MM.1S (cell line): ENCODE measurements around the gene LSM8.
A peak's percentile ranks its signal among the peaks of the same experiment; 100 is the strongest.

Source experiments
- DNase-seq: peaks from one replicate; pipeline ENCODE4 v3.0.0-alpha.2; 2015
- H2AFZ ChIP-seq: fragments of 300-600 bp; sonication (generic); 2 replicates; pipeline ENCODE4 v1.6.0; 2016; ENCODE audit warnings: antibody characterized with exemption, low read length
- H3F3A ChIP-seq: fragments of 300-600 bp; sonication (generic); 2 replicates; pipeline ENCODE4 v1.6.1; 2016; ENCODE audit warnings: mild to moderate bottlenecking, antibody characterized with exemption, low read length, moderate library complexity, mixed read lengths; ENCODE audit not compliant: insufficient read depth
- H3K27ac ChIP-seq: fragments of 300-600 bp; sonication (generic); 2 replicates; pipeline ENCODE4 v1.5.1; 2016; ENCODE audit warnings: mild to moderate bottlenecking, low read length
- H3K27me3 ChIP-seq: fragments of 300-600 bp; sonication (generic); replicated peaks from 2 replicates; pipeline ENCODE4 v1.6.0; 2016; ENCODE audit warnings: low read length; ENCODE audit not compliant: insufficient read depth
- H3K36me3 ChIP-seq: fragments of 300-600 bp; sonication (generic); replicated peaks from 2 replicates; pipeline ENCODE4 v1.6.1; 2016; ENCODE audit warnings: mild to moderate bottlenecking, low read length, mixed read lengths; ENCODE audit not compliant: insufficient read depth
- H3K4me1 ChIP-seq: fragments of 300-600 bp; sonication (generic); 2 replicates; pipeline ENCODE4 v1.6.1; 2016; ENCODE audit warnings: low read length, mixed read lengths
- H3K4me2 ChIP-seq: fragments of 300-600 bp; sonication (generic); 2 replicates; pipeline ENCODE4 v1.6.0; 2016; ENCODE audit warnings: low read depth, low read length
- H3K4me3 ChIP-seq: fragments of 300-600 bp; sonication (generic); 2 replicates; pipeline ENCODE4 v1.5.1; 2016; ENCODE audit warnings: low read length, mixed read lengths
- H3K79me2 ChIP-seq: fragments of 300-600 bp; sonication (generic); 2 replicates; pipeline ENCODE4 v1.6.1; 2016; ENCODE audit warnings: mixed run types, low read length, mixed read lengths
- H3K9ac ChIP-seq: fragments of 300-600 bp; sonication (generic); 2 replicates; pipeline ENCODE4 v1.6.1; 2016; ENCODE audit warnings: low read length, mixed read lengths
- H3K9me2 ChIP-seq: fragments of 300-600 bp; sonication (generic); replicated peaks from 2 replicates; pipeline ENCODE4 v1.6.1; 2016; ENCODE audit warnings: mild to moderate bottlenecking, low read length, mixed read lengths; ENCODE audit not compliant: insufficient read depth
- H3K9me3 ChIP-seq: fragments of 300-600 bp; sonication (generic); replicated peaks from 2 replicates; pipeline ENCODE4 v1.6.1; 2016; ENCODE audit warnings: mild to moderate bottlenecking, low read length, mixed read lengths; ENCODE audit not compliant: insufficient read depth
- H4K20me1 ChIP-seq: fragments of 300-600 bp; sonication (generic); 2 replicates; pipeline ENCODE4 v1.6.1; 2016; ENCODE audit warnings: mild to moderate bottlenecking, low read length, moderate library complexity, mixed read lengths; ENCODE audit not compliant: insufficient read depth
- EZH2 ChIP-seq: fragments of 300-600 bp; sonication (generic); optimal IDR thresholded peaks from 2 replicates; pipeline ENCODE3; 2017; ENCODE audit warnings: low read depth, mild to moderate bottlenecking, antibody characterized with exemption, low read length, mixed read lengths
- EZH2phosphoT487 ChIP-seq: fragments of 300-600 bp; sonication (generic); IDR thresholded peaks from 2 replicates; pipeline ENCODE4 v1.6.1; 2018; ENCODE audit warnings: antibody characterized with exemption, low read length
- TF ChIP-seq, protein P1 (sequence below): fragments of 300-600 bp; sonication (generic); IDR thresholded peaks from 2 replicates; pipeline ENCODE4 v1.5.1; 2016; ENCODE audit warnings: antibody characterized with exemption, low read length, mixed read lengths

Gene LSM8

DNA sequence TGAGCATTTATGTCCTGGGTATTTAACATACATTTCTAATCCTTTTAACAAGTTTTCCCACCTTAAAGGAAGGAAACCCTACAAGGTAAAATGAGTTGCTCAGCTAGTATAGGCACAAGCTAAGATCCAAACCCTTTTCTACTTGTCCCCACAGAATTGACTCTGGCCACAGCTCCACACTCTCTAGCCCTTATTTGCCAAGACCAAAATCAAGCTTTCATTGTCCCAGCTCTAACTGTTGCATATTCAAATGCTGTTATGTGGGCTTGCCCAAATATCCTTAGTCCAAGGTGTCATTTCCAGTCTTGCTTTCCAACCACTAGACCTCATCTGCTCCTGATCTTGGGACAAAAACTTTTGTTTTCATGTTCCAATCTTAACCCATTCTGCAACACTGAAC, 31.3 kb upstream of the LSM8 start:
- H3F3A ChIP-seq = no peaks in the 10 kb centered on the region
- no peak overlapping the region for H2AFZ ChIP-seq
- H3K4me2 ChIP-seq = no peak overlapping the region
- H3K9me2 ChIP-seq = no peaks in the 10 kb centered on the region
- no peaks in the 10 kb centered on the region for H3K79me2 ChIP-seq
- H3K9me3 ChIP-seq = no peaks in the 10 kb centered on the region
- H3K27me3 ChIP-seq = no peaks in the 10 kb centered on the region
- H3K27ac ChIP-seq = no peak overlapping the region
- TF ChIP-seq EZH2 = no peak
- TF ChIP-seq EZH2phosphoT487 = no peak
- TF ChIP-seq, protein P1, sequence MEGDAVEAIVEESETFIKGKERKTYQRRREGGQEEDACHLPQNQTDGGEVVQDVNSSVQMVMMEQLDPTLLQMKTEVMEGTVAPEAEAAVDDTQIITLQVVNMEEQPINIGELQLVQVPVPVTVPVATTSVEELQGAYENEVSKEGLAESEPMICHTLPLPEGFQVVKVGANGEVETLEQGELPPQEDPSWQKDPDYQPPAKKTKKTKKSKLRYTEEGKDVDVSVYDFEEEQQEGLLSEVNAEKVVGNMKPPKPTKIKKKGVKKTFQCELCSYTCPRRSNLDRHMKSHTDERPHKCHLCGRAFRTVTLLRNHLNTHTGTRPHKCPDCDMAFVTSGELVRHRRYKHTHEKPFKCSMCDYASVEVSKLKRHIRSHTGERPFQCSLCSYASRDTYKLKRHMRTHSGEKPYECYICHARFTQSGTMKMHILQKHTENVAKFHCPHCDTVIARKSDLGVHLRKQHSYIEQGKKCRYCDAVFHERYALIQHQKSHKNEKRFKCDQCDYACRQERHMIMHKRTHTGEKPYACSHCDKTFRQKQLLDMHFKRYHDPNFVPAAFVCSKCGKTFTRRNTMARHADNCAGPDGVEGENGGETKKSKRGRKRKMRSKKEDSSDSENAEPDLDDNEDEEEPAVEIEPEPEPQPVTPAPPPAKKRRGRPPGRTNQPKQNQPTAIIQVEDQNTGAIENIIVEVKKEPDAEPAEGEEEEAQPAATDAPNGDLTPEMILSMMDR = no peak
- H3K4me1 ChIP-seq = no peaks in the 10 kb centered on the region
- H4K20me1 ChIP-seq = no peaks in the 10 kb centered on the region
- H3K4me3 ChIP-seq = no peak overlapping the region
- H3K36me3 ChIP-seq = no peaks in the 10 kb centered on the region
- no peak for DNase-seq
- H3K9ac ChIP-seq = no peak overlapping the region

DNA sequence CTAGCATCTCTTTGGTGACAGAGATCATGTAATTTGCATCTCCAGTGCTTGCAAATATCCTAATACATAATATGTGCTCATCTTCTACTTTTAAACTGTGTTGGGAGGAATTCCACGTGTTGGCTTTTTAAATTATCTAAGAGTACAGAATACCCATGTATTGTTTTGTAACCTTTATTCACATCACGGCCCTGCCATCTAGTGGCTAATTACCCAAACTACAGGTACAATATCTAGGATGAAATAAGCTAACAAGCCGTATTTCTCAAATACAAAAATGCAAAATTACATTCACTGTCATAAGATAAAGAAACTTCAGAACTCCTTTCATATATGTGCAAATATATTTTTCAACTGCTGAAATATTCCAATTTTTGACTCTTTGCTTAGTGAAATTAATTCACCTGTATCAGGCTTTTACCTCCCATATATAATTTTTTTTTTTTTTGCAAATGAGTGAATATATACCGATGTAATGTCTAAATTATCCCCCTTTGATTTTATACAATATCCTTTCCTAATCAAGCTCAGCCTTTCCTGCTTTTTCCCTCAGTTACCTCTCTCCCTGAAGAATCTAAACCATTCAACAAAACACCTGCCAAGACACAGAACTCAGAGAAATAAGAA, 30.3 kb upstream of the LSM8 start:
- H3K4me1 ChIP-seq = no peaks in the 10 kb centered on the region
- peak; percentile 68 for DNase-seq
- TF ChIP-seq, protein P1 = peak; percentile 91
- TF ChIP-seq EZH2phosphoT487 (no peak), EZH2 (no peak)
- H3K9me2 ChIP-seq = no peaks in the 10 kb centered on the region
- H2AFZ ChIP-seq = no peak overlapping the region
- H4K20me1 ChIP-seq = no peaks in the 10 kb centered on the region
- no peak overlapping the region for H3K4me3 ChIP-seq
- no peaks in the 10 kb centered on the region for H3K36me3 ChIP-seq
- H3K4me2 ChIP-seq = no peak overlapping the region
- H3K9ac ChIP-seq = no peak overlapping the region
- H3K27me3 ChIP-seq = no peaks in the 10 kb centered on the region
- no peak overlapping the region for H3K27ac ChIP-seq
- H3F3A ChIP-seq = no peaks in the 10 kb centered on the region
- H3K79me2 ChIP-seq = no peaks in the 10 kb centered on the region
- H3K9me3 ChIP-seq = no peaks in the 10 kb centered on the region

DNA sequence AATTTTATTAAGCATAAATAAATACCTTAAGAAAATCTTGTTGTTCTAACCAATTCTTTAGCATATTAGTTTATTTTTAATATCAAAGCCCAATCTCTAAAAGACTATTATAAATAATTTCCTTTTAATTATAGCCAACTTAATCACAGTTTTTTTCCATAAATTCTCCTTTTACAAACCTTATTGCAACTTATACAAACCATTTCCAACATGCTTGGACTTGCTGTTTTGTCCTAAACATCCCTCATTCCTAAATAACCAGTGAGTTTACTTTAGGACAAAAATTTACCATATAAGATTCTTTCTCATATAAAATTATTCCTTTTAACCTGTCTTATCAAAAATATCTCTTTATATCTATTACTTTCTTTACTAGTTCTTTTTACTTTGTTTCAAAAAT, 25.2 kb upstream of the LSM8 start:
- H3K4me3 ChIP-seq = no peak overlapping the region
- H3F3A ChIP-seq = no peaks in the 10 kb centered on the region
- DNase-seq = no peak

More for the DNA sequence above, 25.2 kb upstream of the LSM8 start:
- H3K9ac ChIP-seq = no peak overlapping the region
- TF ChIP-seq, protein P1 = no peak
- TF ChIP-seq EZH2phosphoT487 = no peak
- TF ChIP-seq EZH2 = no peak
- H2AFZ ChIP-seq = no peak overlapping the region
- no peaks in the 10 kb centered on the region for H3K9me2 ChIP-seq
- H3K4me2 ChIP-seq = no peak overlapping the region
- H3K27me3 ChIP-seq = no peaks in the 10 kb centered on the region
- H3K4me1 ChIP-seq = no peaks in the 10 kb centered on the region
- H3K9me3 ChIP-seq = no peaks in the 10 kb centered on the region
- H3K27ac ChIP-seq = no peak overlapping the region
- no peaks in the 10 kb centered on the region for H3K36me3 ChIP-seq
- H4K20me1 ChIP-seq = no peaks in the 10 kb centered on the region
- no peaks in the 10 kb centered on the region for H3K79me2 ChIP-seq
